HepG2 (cell line): ENCODE measurements around the gene MTHFD2L. TPM values are rescaled to one million over a fixed set of nuclear protein-coding genes. Genes with fewer than 3 reads are reported as not detected.

ENCODE experiments used
- ETV5 ChIP-seq: IDR thresholded peaks from 2 replicates; pipeline ENCODE4 v1.6.1; 2018; ENCODE audit warnings: missing biosample characterization, missing genetic modification reagents, inconsistent platforms, borderline replicate concordance
- FOXJ3 ChIP-seq: sonication (generic); formaldehyde crosslinking; IDR thresholded peaks from 2 replicates; pipeline ENCODE4 v1.4.0; 2020; ENCODE audit warnings: missing genetic modification reagents, mild to moderate bottlenecking, borderline replicate concordance
- FOXK2 ChIP-seq: fragments of 450-650 bp; IDR thresholded peaks from 2 replicates; pipeline ENCODE4 v1.6.1; 2016
- IRF1 ChIP-seq: sonication (generic); formaldehyde crosslinking; IDR thresholded peaks from 2 replicates; pipeline ENCODE4 v1.4.0; 2020; ENCODE audit warnings: low read depth, mild to moderate bottlenecking, missing genetic modification reagents
- JDP2 ChIP-seq: sonication (generic); formaldehyde crosslinking; IDR thresholded peaks from 2 replicates; pipeline ENCODE4 v1.8.1; 2022; ENCODE audit warnings: missing genetic modification reagents, borderline replicate concordance
- KDM6A ChIP-seq: IDR thresholded peaks from 2 replicates; pipeline ENCODE4 v1.6.1; 2016; ENCODE audit warnings: low read depth
- MTA3 ChIP-seq: sonication (generic); formaldehyde crosslinking; IDR thresholded peaks from 2 replicates; pipeline ENCODE4 v1.4.0; 2020; ENCODE audit warnings: missing genetic modification reagents
- NCOR1 ChIP-seq: fragments of 200-600 bp; sonication (generic); IDR thresholded peaks from 2 replicates; pipeline ENCODE4 v1.7.0; 2017; ENCODE audit warnings: antibody characterized with exemption, low read length, borderline replicate concordance
- PHF8 ChIP-seq: sonication (generic); formaldehyde crosslinking; IDR thresholded peaks from 2 replicates; pipeline ENCODE4 v1.5.0; 2020; ENCODE audit warnings: missing genetic modification reagents
- RBFOX2 ChIP-seq: fragments of 200-400 bp; formaldehyde crosslinking; IDR thresholded peaks from 2 replicates; pipeline ENCODE4 v1.6.1; 2017; ENCODE audit warnings: low read depth, mild to moderate bottlenecking, low read length
- RBM39 ChIP-seq: fragments of 200-400 bp; formaldehyde crosslinking; IDR thresholded peaks from one replicate; pipeline ENCODE4 v1.6.1; 2018; ENCODE audit warnings: antibody characterized with exemption, mild to moderate bottlenecking, low read depth, low read length; ENCODE audit not compliant: poor library complexity, severe bottlenecking
- SKI ChIP-seq: fragments of 450-650 bp; IDR thresholded peaks from one replicate; pipeline ENCODE4 v1.6.1; 2018; ENCODE audit warnings: mild to moderate bottlenecking; ENCODE audit not compliant: partially characterized antibody
- SMARCC2 ChIP-seq: fragments of 450-650 bp; IDR thresholded peaks from 2 replicates; pipeline ENCODE4 v1.6.1; 2017; ENCODE audit warnings: antibody characterized with exemption, mild to moderate bottlenecking
- SNRNP70 ChIP-seq: fragments of 200-400 bp; formaldehyde crosslinking; IDR thresholded peaks from 2 replicates; pipeline ENCODE4 v1.6.1; 2017; ENCODE audit warnings: mild to moderate bottlenecking, low read depth, low read length, moderate library complexity
- TEAD2 ChIP-seq: sonication (generic); formaldehyde crosslinking; IDR thresholded peaks from 2 replicates; pipeline ENCODE4 v1.9.0; 2021; ENCODE audit warnings: missing genetic modification reagents
- TGIF2 ChIP-seq: IDR thresholded peaks from 2 replicates; pipeline ENCODE4 v1.6.1; 2016; ENCODE audit warnings: control low read depth, missing compliant biosample characterization
- TOE1 ChIP-seq: sonication (generic); formaldehyde crosslinking; IDR thresholded peaks from 2 replicates; pipeline ENCODE4 v1.4.0; 2020; ENCODE audit warnings: mild to moderate bottlenecking, missing genetic modification reagents
- ZBTB7A ChIP-seq: sonication (generic); formaldehyde crosslinking; IDR thresholded peaks from 2 replicates; pipeline ENCODE4 v1.8.0; 2022; ENCODE audit warnings: mild to moderate bottlenecking, missing genetic modification reagents
- ZBTB7B ChIP-seq: sonication (generic); formaldehyde crosslinking; IDR thresholded peaks from 2 replicates; pipeline ENCODE4 v1.4.0; 2020; ENCODE audit warnings: missing genetic modification reagents
- ZIK1 ChIP-seq: sonication (generic); formaldehyde crosslinking; IDR thresholded peaks from 2 replicates; pipeline ENCODE4 v1.5.0; 2020; ENCODE audit warnings: mild to moderate bottlenecking, low read depth, missing genetic modification reagents, borderline replicate concordance
- ZNF703 ChIP-seq: sonication (generic); formaldehyde crosslinking; IDR thresholded peaks from 2 replicates; pipeline ENCODE4 v1.5.1; 2020; ENCODE audit warnings: missing genetic modification reagents, mild to moderate bottlenecking, moderate library complexity, borderline replicate concordance
- ZNF782 ChIP-seq: sonication (generic); formaldehyde crosslinking; IDR thresholded peaks from 2 replicates; pipeline ENCODE4 v1.4.0; 2020; ENCODE audit warnings: missing genetic modification reagents, mild to moderate bottlenecking, borderline replicate concordance
- polyA plus RNA-seq, 8 experiments: library from polyadenylated mRNA; depleted of rRNA in 3 of 8; stranded (reverse) in 7 of 8; unstranded in 1 of 8; fragments of >200 nt; fragmentation: Illumina TruSeq in 4 of 8; extraction: Trizol in 4 of 8; gene quantifications; 2 replicates each; pipeline versions ENCODE4 v1.2.1 to v1.2.3, GENCODE V29; 2011 to 2016; ENCODE audit warnings: low read depth in 4 of 8, missing spikeins in 1 of 8, mixed read lengths in 1 of 8; ENCODE audit not compliant: insufficient read depth in 1 of 8
- total RNA-seq, 5 experiments: library from RNA; depleted of rRNA; stranded (reverse); fragments of >200 nt; fragmentation: Illumina TruSeq; extraction: Trizol; gene quantifications; 2 replicates each; pipeline ENCODE4 v1.2.3, GENCODE V29; 2016; ENCODE audit warnings: low read depth in 1 of 5
- TF ChIP-seq, protein P1 (sequence below): sonication (generic); formaldehyde crosslinking; IDR thresholded peaks from 2 replicates; pipeline ENCODE4 v1.4.0; 2020; ENCODE audit warnings: missing genetic modification reagents, mild to moderate bottlenecking, borderline replicate concordance
- TF ChIP-seq, protein P2 (sequence below): sonication (generic); formaldehyde crosslinking; IDR thresholded peaks from 2 replicates; pipeline ENCODE4 v1.4.0; 2020; ENCODE audit warnings: missing genetic modification reagents, low read depth, mild to moderate bottlenecking, borderline replicate concordance

Gene MTHFD2L
- total and polyA plus RNA-seq, 2 of the 13 experiments (the other 11 are each of a cell fraction or from before 2014, with no cell fraction given), result 10.5 to 14.9 TPM

- TF ChIP-seq, protein P1, sequence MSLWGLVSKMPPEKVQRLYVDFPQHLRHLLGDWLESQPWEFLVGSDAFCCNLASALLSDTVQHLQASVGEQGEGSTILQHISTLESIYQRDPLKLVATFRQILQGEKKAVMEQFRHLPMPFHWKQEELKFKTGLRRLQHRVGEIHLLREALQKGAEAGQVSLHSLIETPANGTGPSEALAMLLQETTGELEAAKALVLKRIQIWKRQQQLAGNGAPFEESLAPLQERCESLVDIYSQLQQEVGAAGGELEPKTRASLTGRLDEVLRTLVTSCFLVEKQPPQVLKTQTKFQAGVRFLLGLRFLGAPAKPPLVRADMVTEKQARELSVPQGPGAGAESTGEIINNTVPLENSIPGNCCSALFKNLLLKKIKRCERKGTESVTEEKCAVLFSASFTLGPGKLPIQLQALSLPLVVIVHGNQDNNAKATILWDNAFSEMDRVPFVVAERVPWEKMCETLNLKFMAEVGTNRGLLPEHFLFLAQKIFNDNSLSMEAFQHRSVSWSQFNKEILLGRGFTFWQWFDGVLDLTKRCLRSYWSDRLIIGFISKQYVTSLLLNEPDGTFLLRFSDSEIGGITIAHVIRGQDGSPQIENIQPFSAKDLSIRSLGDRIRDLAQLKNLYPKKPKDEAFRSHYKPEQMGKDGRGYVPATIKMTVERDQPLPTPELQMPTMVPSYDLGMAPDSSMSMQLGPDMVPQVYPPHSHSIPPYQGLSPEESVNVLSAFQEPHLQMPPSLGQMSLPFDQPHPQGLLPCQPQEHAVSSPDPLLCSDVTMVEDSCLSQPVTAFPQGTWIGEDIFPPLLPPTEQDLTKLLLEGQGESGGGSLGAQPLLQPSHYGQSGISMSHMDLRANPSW (CRISPR knock-in tag), result no peak; the same call in 1 of the 2 replicates
- TF ChIP-seq RBFOX2 (peak; percentile 97), ZBTB7A (CRISPR knock-in tag) (no peak), JDP2 (no peak; the same call in 1 of the 2 replicates), NCOR1 (no peak), FOXK2 (no peak), TOE1 (CRISPR knock-in tag) (no peak), SKI (peak; percentile 60), TEAD2 (CRISPR knock-in tag) (no peak), PHF8 (peak; percentile 88), ZIK1 (no peak; the same call in 1 of the 2 replicates), ZBTB7B (CRISPR knock-in tag) (peak; percentile 49; the same call in 1 of the 2 replicates), KDM6A (CRISPR knock-in tag) (no peak), FOXJ3 (no peak), SMARCC2 (no peak), ZNF782 (CRISPR knock-in tag) (peak; percentile 81; the same call in 1 of the 2 replicates), ETV5 (peak; percentile 93), IRF1 (CRISPR knock-in tag) (no peak), SNRNP70 (no peak), TGIF2 (CRISPR knock-in tag) (peak; percentile 54), MTA3 (CRISPR knock-in tag) (no peak), ZNF703 (no peak), RBM39 (peak; percentile 97)
- TF ChIP-seq, protein P2, sequence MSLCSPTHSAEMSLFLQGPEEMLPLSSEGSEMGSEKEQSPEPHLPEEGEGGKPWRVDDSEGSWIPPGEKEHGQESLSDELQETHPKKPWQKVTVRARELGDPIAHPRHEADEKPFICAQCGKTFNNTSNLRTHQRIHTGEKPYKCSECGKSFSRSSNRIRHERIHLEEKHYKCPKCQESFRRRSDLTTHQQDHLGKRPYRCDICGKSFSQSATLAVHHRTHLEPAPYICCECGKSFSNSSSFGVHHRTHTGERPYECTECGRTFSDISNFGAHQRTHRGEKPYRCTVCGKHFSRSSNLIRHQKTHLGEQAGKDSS, result peak; percentile 86
Observed at GRCh38 chr4:74157561-74158465, at the start of gene MTHFD2L (continued).
